Measurements from ENCODE around the gene ANO9. TPM values are rescaled to one million over a fixed set of nuclear protein-coding genes. Genes with fewer than 3 reads are reported as not detected.
"Not testable (repeated sequence)": the region's sequence is repeated elsewhere in the genome, so short reads cannot be mapped to it uniquely, and the experiment has no call there.

Gene ANO9
- polyA plus RNA-seq, 1 donor from 2014 or later = 4.9 TPM

DNA sequence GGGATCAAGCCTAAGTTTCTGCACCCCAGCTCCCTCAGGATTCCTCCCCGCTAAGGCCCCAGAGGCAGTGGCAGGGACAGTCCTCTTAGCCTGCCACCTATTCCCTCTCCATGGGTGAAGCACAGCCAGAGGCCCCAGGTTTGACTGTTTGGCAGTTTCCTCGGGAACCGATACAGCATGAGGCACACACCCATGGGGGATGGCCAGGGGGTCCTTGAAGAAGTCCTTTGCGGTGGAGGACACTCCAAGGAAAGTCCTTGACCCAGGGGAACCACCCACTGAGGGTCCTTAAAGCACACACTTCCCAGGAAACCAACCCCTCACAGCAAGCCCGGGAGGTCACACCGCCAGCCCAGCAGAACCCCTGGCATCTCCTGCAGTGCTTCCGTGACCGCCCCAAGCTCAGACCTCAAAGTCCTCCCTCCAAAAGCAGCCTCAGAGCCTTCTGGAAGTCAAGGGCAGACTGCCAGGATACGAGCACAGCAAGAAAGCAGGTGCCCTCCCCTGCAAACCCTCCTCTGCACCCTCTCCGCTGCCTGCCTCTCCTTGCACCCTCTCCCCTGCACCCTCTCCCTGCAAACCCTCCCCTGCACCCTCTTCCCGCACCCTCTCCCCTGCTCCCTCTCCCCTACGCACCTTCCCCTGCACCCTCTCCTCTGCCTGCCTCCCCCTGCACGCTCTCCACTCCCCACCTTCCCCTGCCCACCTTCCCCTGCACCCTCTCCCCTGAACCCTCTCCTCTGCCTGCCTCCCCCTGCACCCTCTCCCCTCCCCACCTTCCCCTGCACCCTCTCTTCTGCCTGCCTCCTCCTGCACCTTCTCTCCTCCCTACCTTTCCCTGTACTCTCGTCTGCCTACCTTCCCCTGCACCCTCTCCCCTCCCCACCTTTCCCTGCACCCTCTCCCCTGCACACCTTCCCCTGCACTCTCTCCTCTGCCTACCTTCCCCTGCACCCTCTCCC is 28.4 kb downstream of the ANO9 start:
- Mint-ChIP-seq H3K4me1 (peaks cover 0 to 22% (median 14%) of the 10 kb centered on the region in 3 donors), H3K36me3 (no peaks in the 10 kb centered on the region), H3K27me3 (no peaks in the 10 kb centered on the region), H3K4me3 (peak overlapping the region in 3 of 4 donors; percentile 33 to 87 (median 38)), H3K27ac (no peak overlapping the region), H3K9me3 (no peaks in the 10 kb centered on the region)

DNA sequence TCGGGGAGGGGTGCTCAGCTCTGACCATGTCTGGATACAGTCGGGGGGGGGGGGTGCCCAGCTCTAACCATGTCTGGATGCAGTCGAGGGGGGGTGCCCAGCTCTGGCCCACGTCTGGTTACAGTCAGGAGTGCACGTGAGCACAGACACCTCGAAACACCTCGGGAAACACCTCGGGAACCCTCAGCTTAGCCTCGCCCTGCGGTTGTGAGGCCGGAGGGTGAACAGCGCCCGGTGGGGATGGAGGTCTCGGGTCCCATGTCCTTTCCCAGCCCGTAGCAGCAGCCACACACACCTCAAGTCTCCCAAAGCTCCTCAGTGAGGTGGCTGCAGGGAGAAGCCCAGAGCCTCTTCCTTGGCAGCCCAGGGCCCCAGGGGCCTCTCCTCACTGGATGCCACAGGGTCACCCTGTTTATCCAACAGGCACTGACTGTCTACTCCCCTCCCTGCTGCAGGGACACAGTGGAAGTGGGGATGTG is 29.1 kb downstream of the ANO9 start:
- H3K36me3 Mint-ChIP-seq = no peaks in the 10 kb centered on the region
- no peaks in the 10 kb centered on the region for H3K9me3 Mint-ChIP-seq
- peaks cover 0 to 20% (median 14%) of the 10 kb centered on the region in 3 donors for H3K4me1 Mint-ChIP-seq
- H3K27me3 Mint-ChIP-seq = no peaks in the 10 kb centered on the region
- peak overlapping the region in 1 of 4 donors; percentile 47 for H3K4me3 Mint-ChIP-seq
- no peak overlapping the region for H3K27ac Mint-ChIP-seq

GRCh38 chr11:411520-411919 is 30.3 kb downstream of the ANO9 start:
- H3K36me3 Mint-ChIP-seq, H3K27me3 Mint-ChIP-seq, H3K4me3 Mint-ChIP-seq, H3K27ac Mint-ChIP-seq, H3K9me3 Mint-ChIP-seq: not testable (repeated sequence)
- peaks cover 0 to 18% (median 14%) of the 10 kb centered on the region in 3 donors for H3K4me1 Mint-ChIP-seq

GRCh38 chr11:410711-411110 is 31.1 kb downstream of the ANO9 start:
- peaks cover 0 to 12% (median 9%) of the 10 kb centered on the region in 3 donors for H3K4me1 Mint-ChIP-seq
- not testable (repeated sequence) for H3K36me3 Mint-ChIP-seq, H3K9me3 Mint-ChIP-seq, H3K27me3 Mint-ChIP-seq, H3K4me3 Mint-ChIP-seq, H3K27ac Mint-ChIP-seq

- no peaks in the 10 kb centered on the region for H3K9me3 Mint-ChIP-seq
- H3K27ac Mint-ChIP-seq = no peak overlapping the region
- no peaks in the 10 kb centered on the region for H3K27me3 Mint-ChIP-seq
- H3K36me3 Mint-ChIP-seq = peaks cover 1% of the 10 kb centered on the region
- H3K4me1 Mint-ChIP-seq = peaks cover 0 to 9% (median 9%) of the 10 kb centered on the region in 3 donors
- peak overlapping the region in 1 of 4 donors; percentile 32 for H3K4me3 Mint-ChIP-seq
These were observed 32.0 kb downstream of the ANO9 start for GRCh38 chr11:409600-410483.

DNA sequence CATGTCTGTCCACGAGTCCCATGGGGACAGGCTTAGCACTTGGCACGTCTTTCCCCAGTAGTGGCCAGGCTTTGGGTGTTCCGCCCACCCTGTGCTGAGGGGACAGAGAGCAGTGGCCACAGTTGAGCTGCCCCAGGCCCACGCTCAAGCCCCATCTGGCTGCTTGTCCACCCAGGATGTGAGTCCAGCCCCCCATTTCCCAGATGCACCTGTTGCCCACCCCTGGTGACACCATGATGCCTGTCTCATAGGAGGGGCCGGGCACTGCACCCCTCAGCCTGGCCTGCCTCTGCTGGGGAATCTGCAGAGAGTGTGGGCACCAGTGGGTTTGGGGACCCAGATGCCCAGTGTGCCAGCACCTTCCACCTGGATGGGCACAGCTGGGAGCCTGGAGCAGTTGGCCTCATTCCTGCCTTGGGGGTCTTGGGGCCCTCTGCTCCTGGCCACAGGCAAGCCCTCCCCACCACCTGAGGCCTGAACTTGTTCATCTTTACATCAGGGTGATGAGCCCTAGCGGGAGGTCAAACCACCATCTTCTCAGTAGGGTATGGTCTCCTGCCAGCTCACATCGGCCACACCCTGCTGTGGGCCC is 32.7 kb downstream of the ANO9 start:
- H3K4me3 Mint-ChIP-seq = peak overlapping the region in 1 of 4 donors; percentile 32
- peaks cover 3% of the 10 kb centered on the region for H3K27me3 Mint-ChIP-seq
- H3K9me3 Mint-ChIP-seq = no peaks in the 10 kb centered on the region
- peaks cover 0 to 4% (median 4%) of the 10 kb centered on the region in 3 donors for H3K4me1 Mint-ChIP-seq
- no peak overlapping the region for H3K27ac Mint-ChIP-seq
- peaks cover 1% of the 10 kb centered on the region for H3K36me3 Mint-ChIP-seq

DNA sequence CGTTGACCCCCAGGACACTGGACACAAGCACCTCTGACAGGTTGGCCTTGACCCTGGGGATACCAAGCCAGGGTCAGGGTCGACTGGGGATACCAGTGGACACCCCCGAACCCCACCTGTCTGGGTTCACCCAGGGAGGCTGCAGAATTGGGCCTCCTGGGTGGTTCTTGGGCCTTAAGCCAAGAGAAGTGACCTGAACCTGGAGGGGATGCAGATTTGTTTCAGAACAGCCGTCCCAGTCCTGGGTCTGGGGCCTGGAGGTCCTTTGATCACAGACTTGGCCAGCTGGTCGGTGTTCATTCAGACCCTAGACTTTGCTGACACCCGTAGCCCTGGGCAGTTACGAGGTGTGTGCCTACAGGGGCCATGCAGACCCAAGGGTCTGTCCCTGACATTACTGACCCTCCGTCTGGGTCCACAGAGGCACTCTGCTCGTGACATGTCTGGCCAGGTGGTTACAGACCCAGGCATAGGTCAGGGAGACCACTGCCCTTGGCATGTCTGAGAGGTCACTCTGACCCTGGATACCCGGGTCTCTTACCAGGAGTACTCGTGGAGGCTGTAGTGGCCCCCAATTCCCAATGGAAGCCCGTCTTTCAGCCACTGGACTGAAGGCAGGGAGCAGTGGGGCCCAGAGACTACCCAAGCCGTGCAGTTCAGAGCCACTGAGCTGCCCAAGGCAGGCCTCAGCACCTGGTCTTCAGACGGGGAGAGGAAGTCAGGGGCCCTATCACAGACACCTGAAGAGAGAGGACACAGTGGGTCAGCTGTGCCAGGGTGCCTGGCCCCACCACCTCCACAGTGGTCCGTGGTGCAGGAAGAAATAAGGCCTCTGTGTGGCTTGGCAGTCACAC is 33.4 kb downstream of the ANO9 start:
- Mint-ChIP-seq H3K36me3 (peaks cover 1% of the 10 kb centered on the region), H3K4me3 (peak overlapping the region in 1 of 4 donors; percentile 57), H3K4me1 (peaks cover 0 to 4% (median 4%) of the 10 kb centered on the region in 3 donors), H3K27me3 (peaks cover 5% of the 10 kb centered on the region), H3K9me3 (no peaks in the 10 kb centered on the region), H3K27ac (no peak overlapping the region)

- H3K27me3 Mint-ChIP-seq = peaks cover 5% of the 10 kb centered on the region
- peak overlapping the region in 1 of 4 donors; percentile 17 for H3K4me3 Mint-ChIP-seq
- peaks cover 0 to 2% (median 2%) of the 10 kb centered on the region in 3 donors for H3K4me1 Mint-ChIP-seq
- peak overlapping the region in 1 of 3 donors; percentile 71 for H3K27ac Mint-ChIP-seq
- no peaks in the 10 kb centered on the region for H3K9me3 Mint-ChIP-seq
- peaks cover 1% of the 10 kb centered on the region for H3K36me3 Mint-ChIP-seq
These were observed 34.1 kb downstream of the ANO9 start for GRCh38 chr11:407651-408123.

DNA sequence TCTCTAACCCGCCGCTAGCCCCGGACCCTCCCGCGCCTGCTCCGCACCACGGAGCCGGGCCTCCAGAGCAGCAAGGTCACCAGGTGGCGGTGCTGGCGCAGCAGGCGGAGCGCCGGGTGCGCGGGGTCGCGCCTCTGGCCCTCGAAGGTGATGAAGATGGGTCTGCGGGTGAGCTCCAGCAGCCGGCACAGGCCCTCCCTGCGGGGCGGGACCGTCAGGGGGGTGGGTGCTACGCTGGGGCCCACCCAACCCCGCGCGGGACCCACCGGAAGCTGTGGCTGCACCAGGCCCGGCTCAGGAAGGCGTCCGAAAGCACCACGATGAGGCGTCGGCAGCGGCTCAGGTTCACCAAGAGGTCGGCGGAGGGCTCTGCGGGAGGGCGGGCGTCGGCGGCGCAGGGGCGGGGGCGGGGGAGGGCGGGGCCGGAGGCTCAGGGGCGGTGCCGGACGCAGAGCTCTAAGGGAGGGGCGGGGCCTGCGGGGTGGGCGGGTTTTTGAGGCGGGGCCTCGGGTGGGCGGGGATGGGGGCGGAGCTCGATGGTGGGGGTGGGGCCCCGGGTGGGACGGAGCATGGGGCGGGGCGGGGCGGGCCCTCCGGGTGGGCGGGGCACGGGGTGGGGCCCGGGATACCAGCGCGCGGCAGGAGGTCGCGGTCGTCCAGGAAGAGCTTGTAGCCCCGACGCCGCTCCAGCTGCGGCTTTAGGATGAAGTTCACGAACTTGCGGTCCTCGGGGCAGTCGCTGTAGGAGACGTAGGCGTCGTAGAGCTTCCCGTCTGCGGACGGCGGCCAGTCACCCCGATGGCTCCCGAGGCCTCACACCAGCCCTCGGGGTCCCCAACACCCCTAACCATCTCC is 34.8 kb downstream of the ANO9 start:
- Mint-ChIP-seq H3K4me3 (peak overlapping the region in 3 of 4 donors; percentile 28 to 65 (median 46)), H3K9me3 (no peaks in the 10 kb centered on the region), H3K36me3 (peaks cover 1% of the 10 kb centered on the region), H3K27ac (peak overlapping the region in 2 of 3 donors; percentile 35 to 71), H3K4me1 (peaks cover 0 to 2% (median 2%) of the 10 kb centered on the region in 3 donors), H3K27me3 (peaks cover 5% of the 10 kb centered on the region)

GRCh38 chr11:405954-406795 is 35.6 kb downstream of the ANO9 start:
- Mint-ChIP-seq H3K36me3 (peaks cover 1% of the 10 kb centered on the region), H3K27me3 (peaks cover 5% of the 10 kb centered on the region), H3K27ac (peak overlapping the region in 2 of 3 donors; percentile 59 to 64), H3K9me3 (no peaks in the 10 kb centered on the region), H3K4me3 (peak overlapping the region in 2 of 4 donors; percentile 17 to 21), H3K4me1 (peaks cover 0 to 2% (median 2%) of the 10 kb centered on the region in 3 donors)

DNA sequence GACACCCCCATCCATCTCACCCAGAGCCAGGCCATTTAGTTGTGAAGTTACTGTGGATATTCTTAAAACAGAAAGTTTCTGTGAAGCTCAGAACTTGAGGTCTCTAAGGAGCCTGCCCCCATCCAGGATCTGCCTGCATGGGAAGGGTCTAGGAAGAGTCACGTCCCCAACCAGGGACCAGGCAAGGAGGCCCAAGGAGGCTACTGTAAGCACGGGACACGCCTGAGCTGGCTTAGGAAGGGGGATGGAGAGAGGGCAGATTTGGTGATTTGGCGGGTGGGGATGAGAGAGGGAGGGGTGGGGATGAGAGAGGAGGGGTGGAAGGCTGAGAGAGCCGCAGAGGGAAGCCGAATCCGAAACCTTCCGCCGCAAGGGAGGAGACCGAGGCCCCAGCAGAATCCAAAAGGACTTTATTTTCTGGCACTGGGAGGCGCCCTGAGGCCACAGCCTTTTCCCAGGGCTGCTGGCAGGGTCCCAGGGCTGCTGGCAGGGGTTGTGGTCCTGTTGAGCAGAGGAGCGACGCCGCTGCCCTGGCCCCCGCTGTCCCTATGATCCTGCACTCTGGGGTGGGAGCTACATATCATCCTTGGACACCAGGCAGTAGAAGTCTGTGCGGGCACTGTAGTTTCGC is 36.4 kb downstream of the ANO9 start:
- peaks cover 0 to 2% (median 2%) of the 10 kb centered on the region in 3 donors for H3K4me1 Mint-ChIP-seq
- peak overlapping the region in 2 of 3 donors; percentile 59 to 64 for H3K27ac Mint-ChIP-seq
- H3K36me3 Mint-ChIP-seq = peaks cover 1% of the 10 kb centered on the region
- H3K9me3 Mint-ChIP-seq = no peaks in the 10 kb centered on the region
- H3K4me3 Mint-ChIP-seq = peak overlapping the region in 1 of 4 donors; percentile 61
- peaks cover 5% of the 10 kb centered on the region for H3K27me3 Mint-ChIP-seq

Measured in IgD-negative memory B cell (primary cell).